ENCODE measurements around the gene PTGS2. TPM values are rescaled to one million over a fixed set of nuclear protein-coding genes. Genes with fewer than 3 reads are reported as not detected.

The PTGS2 gene
- total and polyA plus RNA-seq, 2 experiments from 2014 or later = 0.11 to 0.17 TPM

DNA sequence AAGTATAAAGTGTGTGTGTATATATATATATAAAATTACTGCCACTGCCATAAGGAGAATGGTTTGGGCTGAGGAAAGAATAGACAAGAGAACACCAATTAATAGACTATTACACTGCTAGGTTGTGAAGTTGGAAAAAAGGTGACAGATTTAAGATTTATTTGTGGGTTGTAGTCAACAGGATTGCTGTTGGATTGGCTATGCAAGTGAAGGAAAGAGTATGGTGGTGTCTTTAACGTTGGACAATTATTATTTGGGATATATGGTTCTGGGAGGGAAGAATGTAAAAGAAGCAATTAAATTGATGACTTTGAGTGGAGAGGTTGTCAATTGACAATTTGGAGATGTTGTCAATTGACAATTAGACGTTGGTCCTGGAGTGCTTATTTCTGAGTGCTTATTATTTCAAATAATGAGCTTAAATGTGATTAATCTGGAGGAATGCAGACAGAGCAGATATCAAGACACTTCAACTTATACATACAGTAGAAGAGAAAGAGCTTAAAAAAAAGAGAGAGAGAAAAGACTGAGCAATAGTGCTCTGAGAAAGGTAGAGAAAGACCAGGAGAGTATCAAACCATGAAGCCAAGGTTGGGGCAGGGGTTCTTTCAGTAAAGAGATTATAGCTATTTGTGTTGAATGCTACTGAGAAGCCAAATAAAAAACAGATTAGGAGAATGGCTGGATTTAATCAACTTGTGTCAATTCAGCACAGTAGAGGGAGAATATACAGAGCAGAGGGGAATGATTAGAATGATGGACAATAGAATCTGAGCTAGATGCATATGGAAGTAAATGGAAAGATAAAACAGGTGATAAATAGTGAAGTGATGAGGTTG lies 9.7 kb downstream of the PTGS2 start:
- Histone ChIP-seq H3K9me2 (ENCODE audit: insufficient read depth) (no peaks in the 10 kb centered on the region), H3K4me2 (no peak overlapping the region), H3K27ac (ENCODE audit: low read depth) (no peak overlapping the region), H2AFZ (no peak overlapping the region), H3K79me2 (replicated peaks; ENCODE audit: insufficient read depth) (no peaks in the 10 kb centered on the region), H3K4me1 (ENCODE audit: insufficient read depth) (no peaks in the 10 kb centered on the region), H3F3A (replicated peaks; ENCODE audit: low read depth) (no peaks in the 10 kb centered on the region), H3K36me3 (ENCODE audit: insufficient read depth) (no peaks in the 10 kb centered on the region), H4K20me1 (replicated peaks; ENCODE audit: insufficient read depth) (no peaks in the 10 kb centered on the region), H3K4me3 (no peak overlapping the region), H3K27me3 (ENCODE audit: insufficient read depth) (no peaks in the 10 kb centered on the region)
- H3K9me3 Mint-ChIP-seq = no peaks in the 10 kb centered on the region; the same call in 2 of the 3 replicates
- no peak for ATAC-seq
- no peak for TF ChIP-seq EZH2phosphoT487 (IDR thresholded peaks at IDR 0.05; ENCODE audit: unreplicated experiment)
- TF ChIP-seq, protein P1, sequence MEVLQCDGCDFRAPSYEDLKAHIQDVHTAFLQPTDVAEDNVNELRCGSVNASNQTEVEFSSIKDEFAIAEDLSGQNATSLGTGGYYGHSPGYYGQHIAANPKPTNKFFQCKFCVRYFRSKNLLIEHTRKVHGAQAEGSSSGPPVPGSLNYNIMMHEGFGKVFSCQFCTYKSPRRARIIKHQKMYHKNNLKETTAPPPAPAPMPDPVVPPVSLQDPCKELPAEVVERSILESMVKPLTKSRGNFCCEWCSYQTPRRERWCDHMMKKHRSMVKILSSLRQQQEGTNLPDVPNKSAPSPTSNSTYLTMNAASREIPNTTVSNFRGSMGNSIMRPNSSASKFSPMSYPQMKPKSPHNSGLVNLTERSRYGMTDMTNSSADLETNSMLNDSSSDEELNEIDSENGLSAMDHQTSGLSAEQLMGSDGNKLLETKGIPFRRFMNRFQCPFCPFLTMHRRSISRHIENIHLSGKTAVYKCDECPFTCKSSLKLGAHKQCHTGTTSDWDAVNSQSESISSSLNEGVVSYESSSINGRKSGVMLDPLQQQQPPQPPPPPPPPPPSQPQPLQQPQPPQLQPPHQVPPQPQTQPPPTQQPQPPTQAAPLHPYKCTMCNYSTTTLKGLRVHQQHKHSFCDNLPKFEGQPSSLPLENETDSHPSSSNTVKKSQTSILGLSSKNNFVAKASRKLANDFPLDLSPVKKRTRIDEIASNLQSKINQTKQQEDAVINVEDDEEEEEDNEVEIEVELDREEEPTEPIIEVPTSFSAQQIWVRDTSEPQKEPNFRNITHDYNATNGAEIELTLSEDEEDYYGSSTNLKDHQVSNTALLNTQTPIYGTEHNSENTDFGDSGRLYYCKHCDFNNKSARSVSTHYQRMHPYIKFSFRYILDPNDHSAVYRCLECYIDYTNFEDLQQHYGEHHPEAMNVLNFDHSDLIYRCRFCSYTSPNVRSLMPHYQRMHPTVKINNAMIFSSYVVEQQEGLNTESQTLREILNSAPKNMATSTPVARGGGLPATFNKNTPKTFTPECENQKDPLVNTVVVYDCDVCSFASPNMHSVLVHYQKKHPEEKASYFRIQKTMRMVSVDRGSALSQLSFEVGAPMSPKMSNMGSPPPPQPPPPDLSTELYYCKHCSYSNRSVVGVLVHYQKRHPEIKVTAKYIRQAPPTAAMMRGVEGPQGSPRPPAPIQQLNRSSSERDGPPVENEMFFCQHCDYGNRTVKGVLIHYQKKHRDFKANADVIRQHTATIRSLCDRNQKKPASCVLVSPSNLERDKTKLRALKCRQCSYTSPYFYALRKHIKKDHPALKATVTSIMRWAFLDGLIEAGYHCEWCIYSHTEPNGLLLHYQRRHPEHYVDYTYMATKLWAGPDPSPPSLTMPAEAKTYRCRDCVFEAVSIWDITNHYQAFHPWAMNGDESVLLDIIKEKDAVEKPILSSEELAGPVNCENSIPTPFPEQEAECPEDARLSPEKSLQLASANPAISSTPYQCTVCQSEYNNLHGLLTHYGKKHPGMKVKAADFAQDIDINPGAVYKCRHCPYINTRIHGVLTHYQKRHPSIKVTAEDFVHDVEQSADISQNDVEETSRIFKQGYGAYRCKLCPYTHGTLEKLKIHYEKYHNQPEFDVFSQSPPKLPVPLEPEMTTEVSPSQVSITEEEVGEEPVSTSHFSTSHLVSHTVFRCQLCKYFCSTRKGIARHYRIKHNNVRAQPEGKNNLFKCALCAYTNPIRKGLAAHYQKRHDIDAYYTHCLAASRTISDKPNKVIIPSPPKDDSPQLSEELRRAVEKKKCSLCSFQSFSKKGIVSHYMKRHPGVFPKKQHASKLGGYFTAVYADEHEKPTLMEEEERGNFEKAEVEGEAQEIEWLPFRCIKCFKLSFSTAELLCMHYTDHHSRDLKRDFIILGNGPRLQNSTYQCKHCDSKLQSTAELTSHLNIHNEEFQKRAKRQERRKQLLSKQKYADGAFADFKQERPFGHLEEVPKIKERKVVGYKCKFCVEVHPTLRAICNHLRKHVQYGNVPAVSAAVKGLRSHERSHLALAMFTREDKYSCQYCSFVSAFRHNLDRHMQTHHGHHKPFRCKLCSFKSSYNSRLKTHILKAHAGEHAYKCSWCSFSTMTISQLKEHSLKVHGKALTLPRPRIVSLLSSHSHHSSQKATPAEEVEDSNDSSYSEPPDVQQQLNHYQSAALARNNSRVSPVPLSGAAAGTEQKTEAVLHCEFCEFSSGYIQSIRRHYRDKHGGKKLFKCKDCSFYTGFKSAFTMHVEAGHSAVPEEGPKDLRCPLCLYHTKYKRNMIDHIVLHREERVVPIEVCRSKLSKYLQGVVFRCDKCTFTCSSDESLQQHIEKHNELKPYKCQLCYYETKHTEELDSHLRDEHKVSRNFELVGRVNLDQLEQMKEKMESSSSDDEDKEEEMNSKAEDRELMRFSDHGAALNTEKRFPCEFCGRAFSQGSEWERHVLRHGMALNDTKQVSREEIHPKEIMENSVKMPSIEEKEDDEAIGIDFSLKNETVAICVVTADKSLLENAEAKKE (CRISPR knock-in tag; IDR thresholded peaks at IDR 0.05) = no peak
- no peak for TF ChIP-seq NANOG (IDR thresholded peaks at IDR 0.05; ENCODE audit: borderline replicate concordance)
- TF ChIP-seq STAT1 (IDR thresholded peaks at IDR 0.05; ENCODE audit: unreplicated experiment) = no peak
- TF ChIP-seq, protein P2, sequence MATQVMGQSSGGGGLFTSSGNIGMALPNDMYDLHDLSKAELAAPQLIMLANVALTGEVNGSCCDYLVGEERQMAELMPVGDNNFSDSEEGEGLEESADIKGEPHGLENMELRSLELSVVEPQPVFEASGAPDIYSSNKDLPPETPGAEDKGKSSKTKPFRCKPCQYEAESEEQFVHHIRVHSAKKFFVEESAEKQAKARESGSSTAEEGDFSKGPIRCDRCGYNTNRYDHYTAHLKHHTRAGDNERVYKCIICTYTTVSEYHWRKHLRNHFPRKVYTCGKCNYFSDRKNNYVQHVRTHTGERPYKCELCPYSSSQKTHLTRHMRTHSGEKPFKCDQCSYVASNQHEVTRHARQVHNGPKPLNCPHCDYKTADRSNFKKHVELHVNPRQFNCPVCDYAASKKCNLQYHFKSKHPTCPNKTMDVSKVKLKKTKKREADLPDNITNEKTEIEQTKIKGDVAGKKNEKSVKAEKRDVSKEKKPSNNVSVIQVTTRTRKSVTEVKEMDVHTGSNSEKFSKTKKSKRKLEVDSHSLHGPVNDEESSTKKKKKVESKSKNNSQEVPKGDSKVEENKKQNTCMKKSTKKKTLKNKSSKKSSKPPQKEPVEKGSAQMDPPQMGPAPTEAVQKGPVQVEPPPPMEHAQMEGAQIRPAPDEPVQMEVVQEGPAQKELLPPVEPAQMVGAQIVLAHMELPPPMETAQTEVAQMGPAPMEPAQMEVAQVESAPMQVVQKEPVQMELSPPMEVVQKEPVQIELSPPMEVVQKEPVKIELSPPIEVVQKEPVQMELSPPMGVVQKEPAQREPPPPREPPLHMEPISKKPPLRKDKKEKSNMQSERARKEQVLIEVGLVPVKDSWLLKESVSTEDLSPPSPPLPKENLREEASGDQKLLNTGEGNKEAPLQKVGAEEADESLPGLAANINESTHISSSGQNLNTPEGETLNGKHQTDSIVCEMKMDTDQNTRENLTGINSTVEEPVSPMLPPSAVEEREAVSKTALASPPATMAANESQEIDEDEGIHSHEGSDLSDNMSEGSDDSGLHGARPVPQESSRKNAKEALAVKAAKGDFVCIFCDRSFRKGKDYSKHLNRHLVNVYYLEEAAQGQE (IDR thresholded peaks at IDR 0.05; ENCODE audit: unreplicated experiment) = no peak
- no peak for TF ChIP-seq EZH2 (IDR thresholded peaks at IDR 0.05; ENCODE audit: low read depth, unreplicated experiment)
- no peak for TF ChIP-seq POLR2AphosphoS5 (IDR thresholded peaks at IDR 0.05; ENCODE audit: low read depth)
- TF ChIP-seq, protein P3, sequence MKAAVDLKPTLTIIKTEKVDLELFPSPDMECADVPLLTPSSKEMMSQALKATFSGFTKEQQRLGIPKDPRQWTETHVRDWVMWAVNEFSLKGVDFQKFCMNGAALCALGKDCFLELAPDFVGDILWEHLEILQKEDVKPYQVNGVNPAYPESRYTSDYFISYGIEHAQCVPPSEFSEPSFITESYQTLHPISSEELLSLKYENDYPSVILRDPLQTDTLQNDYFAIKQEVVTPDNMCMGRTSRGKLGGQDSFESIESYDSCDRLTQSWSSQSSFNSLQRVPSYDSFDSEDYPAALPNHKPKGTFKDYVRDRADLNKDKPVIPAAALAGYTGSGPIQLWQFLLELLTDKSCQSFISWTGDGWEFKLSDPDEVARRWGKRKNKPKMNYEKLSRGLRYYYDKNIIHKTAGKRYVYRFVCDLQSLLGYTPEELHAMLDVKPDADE (IDR thresholded peaks at IDR 0.05) = no peak
- TF ChIP-seq, protein P4, sequence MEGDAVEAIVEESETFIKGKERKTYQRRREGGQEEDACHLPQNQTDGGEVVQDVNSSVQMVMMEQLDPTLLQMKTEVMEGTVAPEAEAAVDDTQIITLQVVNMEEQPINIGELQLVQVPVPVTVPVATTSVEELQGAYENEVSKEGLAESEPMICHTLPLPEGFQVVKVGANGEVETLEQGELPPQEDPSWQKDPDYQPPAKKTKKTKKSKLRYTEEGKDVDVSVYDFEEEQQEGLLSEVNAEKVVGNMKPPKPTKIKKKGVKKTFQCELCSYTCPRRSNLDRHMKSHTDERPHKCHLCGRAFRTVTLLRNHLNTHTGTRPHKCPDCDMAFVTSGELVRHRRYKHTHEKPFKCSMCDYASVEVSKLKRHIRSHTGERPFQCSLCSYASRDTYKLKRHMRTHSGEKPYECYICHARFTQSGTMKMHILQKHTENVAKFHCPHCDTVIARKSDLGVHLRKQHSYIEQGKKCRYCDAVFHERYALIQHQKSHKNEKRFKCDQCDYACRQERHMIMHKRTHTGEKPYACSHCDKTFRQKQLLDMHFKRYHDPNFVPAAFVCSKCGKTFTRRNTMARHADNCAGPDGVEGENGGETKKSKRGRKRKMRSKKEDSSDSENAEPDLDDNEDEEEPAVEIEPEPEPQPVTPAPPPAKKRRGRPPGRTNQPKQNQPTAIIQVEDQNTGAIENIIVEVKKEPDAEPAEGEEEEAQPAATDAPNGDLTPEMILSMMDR (conservative IDR thresholded peaks at IDR 0.05; ENCODE audit: low read depth in 2 of 2) = no peak
- DNase-seq (ENCODE audit: low spot score) = no peak
- no peaks in the 10 kb centered on the region for H3K36me3 Mint-ChIP-seq (ENCODE audit: low read depth)
- H3K4me3 Mint-ChIP-seq = no peak overlapping the region
- no peak overlapping the region for H3K27ac Mint-ChIP-seq
- H3K27me3 Mint-ChIP-seq (ENCODE audit: insufficient read depth, low read depth, poor library complexity) = no peaks in the 10 kb centered on the region
- H3K4me1 Mint-ChIP-seq = peaks cover 3% of the 10 kb centered on the region; the same call in 1 of the 3 replicates
